ENCODE results near the gene RXRA.

The RXRA gene

DNA sequence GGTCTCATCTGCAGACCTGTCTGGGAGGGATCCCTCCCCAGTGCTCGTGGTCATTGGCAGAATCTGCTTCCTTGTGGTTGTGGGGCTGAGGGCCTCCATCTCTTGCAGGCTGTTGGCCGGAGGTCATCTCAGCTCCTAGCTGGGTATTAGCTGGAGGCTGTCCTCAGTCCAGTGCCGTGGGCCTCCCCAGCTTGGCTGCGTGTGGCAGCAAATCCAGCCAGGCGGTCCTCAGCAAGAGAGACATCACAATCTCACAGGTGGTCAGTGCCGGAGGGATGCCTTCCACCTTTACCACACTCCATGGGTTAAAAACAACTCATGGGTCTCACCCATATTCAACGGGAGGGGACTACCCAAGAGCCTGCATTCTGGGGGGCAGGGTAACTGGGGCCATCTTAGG is 155.5 kb downstream of the RXRA start:
- Histone ChIP-seq H3K4me3 (ENCODE audit: low read depth in 1 of 2, low read length in 1 of 2) (no peak overlapping the region), H3K27me3 (no peaks in the 10 kb centered on the region), H3K36me3 (no peaks in the 10 kb centered on the region), H3K9me3 (no peaks in the 10 kb centered on the region), H3K27ac (no peak overlapping the region), H3K4me1 (ENCODE audit: control insufficient read depth in 1 of 2, insufficient read depth in 1 of 2, low read depth in 1 of 2, low read length in 1 of 2) (no peaks in the 10 kb centered on the region)
- TF ChIP-seq, protein P1, sequence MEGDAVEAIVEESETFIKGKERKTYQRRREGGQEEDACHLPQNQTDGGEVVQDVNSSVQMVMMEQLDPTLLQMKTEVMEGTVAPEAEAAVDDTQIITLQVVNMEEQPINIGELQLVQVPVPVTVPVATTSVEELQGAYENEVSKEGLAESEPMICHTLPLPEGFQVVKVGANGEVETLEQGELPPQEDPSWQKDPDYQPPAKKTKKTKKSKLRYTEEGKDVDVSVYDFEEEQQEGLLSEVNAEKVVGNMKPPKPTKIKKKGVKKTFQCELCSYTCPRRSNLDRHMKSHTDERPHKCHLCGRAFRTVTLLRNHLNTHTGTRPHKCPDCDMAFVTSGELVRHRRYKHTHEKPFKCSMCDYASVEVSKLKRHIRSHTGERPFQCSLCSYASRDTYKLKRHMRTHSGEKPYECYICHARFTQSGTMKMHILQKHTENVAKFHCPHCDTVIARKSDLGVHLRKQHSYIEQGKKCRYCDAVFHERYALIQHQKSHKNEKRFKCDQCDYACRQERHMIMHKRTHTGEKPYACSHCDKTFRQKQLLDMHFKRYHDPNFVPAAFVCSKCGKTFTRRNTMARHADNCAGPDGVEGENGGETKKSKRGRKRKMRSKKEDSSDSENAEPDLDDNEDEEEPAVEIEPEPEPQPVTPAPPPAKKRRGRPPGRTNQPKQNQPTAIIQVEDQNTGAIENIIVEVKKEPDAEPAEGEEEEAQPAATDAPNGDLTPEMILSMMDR (IDR thresholded peaks at IDR 0.05) = no peak

- H3K4me1 ChIP-seq (ENCODE audit: control insufficient read depth in 1 of 2, insufficient read depth in 1 of 2, low read depth in 1 of 2, low read length in 1 of 2) = no peaks in the 10 kb centered on the region
- H3K9me3 ChIP-seq = no peaks in the 10 kb centered on the region
- no peaks in the 10 kb centered on the region for H3K36me3 ChIP-seq
- TF ChIP-seq, protein P1 (IDR thresholded peaks at IDR 0.05) = no peak
- no peak overlapping the region for H3K4me3 ChIP-seq (ENCODE audit: low read depth in 1 of 2, low read length in 1 of 2)
- H3K27me3 ChIP-seq = no peaks in the 10 kb centered on the region
- H3K27ac ChIP-seq = no peak overlapping the region
Observed at GRCh38 chr9:134482226-134482625, 156.0 kb downstream of the RXRA start.

DNA sequence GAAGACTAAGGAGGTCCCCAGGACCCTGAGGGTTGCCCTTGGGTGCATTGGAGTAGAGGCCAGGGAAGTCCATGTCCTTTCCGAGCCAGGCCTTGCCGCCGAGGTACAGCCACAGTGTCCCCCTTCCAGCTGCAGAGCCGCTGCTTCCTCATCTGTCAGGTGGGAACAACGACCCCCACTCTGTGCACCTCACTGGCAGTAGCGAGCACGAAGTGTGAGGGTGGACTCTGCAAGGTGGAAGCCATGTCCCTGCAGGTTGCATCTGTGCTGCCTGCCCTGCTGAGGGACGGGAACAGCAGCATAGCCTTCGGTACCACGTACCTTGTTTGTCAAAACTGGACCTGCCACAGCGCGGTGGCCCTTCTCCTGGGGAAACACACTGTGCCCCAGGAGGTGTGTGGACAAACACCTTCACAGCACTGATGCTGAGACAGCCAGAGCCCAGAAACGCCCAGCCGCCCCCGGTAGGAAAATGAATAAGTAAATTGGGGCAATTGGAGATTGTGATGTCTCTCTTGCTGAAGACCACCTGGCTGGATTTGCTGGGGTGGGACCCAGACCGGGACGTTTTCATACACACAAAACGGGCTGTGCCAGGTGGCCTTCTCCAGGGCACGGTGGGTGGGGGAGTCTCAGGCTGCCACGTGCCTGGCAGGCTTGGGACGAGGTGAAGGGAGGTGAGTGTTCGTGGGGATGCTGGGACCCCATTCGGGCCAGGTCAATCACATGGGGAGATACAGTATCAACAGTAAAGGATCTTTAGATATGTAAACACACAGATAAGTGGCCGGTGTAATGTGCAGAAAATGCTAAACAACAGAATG is 157.3 kb downstream of the RXRA start:
- TF ChIP-seq, protein P1 (IDR thresholded peaks at IDR 0.05) = no peak

DNA sequence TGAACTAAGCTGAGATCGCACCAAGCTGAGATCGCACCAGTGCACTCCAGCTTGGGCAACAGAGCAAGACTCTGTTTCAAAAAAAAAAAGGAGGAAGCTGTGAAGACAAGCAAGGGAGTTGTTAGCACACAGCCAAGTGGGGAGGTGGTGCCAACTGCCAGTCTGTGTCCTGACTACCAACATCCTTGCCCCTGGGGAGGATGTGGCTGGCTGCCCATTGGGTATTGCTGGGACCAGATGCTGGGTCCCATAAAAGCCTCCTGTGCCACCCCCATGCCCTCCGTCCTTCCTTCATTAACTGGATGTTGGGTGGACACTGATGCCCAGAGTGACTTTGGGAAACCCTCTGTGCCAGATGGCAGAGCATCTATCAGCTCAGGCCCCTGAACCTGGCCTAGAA is 158.2 kb downstream of the RXRA start:
- H3K36me3 ChIP-seq = no peaks in the 10 kb centered on the region
- TF ChIP-seq, protein P1 (IDR thresholded peaks at IDR 0.05) = no peak

More for the DNA sequence above, 157.3 kb downstream of the RXRA start:
- H3K4me3 ChIP-seq (ENCODE audit: low read depth in 1 of 2, low read length in 1 of 2) = no peak overlapping the region
- H3K4me1 ChIP-seq (ENCODE audit: control insufficient read depth in 1 of 2, insufficient read depth in 1 of 2, low read depth in 1 of 2, low read length in 1 of 2) = no peaks in the 10 kb centered on the region
- H3K9me3 ChIP-seq = no peaks in the 10 kb centered on the region
- no peaks in the 10 kb centered on the region for H3K36me3 ChIP-seq
- no peaks in the 10 kb centered on the region for H3K27me3 ChIP-seq
- no peak overlapping the region for H3K27ac ChIP-seq

DNA sequence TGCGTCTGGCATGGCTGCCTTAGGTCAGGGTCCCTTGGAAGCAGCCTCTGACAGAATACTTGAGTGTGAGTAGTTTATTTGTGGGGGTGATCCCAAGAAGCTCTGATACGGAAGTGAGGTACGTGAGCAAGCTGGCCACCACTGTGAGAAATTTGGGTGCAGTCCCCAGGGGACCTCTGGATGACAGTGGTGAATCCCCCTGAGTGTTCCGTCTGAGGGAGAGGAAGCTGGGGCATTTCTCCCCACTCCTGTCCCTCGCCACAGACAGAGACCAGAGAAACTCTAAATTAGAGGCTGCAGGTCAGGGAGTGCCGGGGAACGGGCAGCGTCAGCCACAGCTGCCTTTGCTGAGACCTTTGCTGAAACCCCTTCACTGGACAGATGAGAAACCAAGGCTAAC is 159.4 kb downstream of the RXRA start:
- Histone ChIP-seq H3K4me3 (ENCODE audit: low read depth in 1 of 2, low read length in 1 of 2) (no peak overlapping the region), H3K4me1 (ENCODE audit: control insufficient read depth in 1 of 2, insufficient read depth in 1 of 2, low read depth in 1 of 2, low read length in 1 of 2) (no peaks in the 10 kb centered on the region), H3K9me3 (no peaks in the 10 kb centered on the region), H3K27ac (no peak overlapping the region), H3K36me3 (no peaks in the 10 kb centered on the region), H3K27me3 (peaks cover 7% of the 10 kb centered on the region)
- TF ChIP-seq, protein P1 (IDR thresholded peaks at IDR 0.05) = no peak

More for the DNA sequence above, 158.2 kb downstream of the RXRA start:
- Histone ChIP-seq H3K4me1 (ENCODE audit: control insufficient read depth in 1 of 2, insufficient read depth in 1 of 2, low read depth in 1 of 2, low read length in 1 of 2) (no peaks in the 10 kb centered on the region), H3K27me3 (peaks cover 5% of the 10 kb centered on the region), H3K4me3 (ENCODE audit: low read depth in 1 of 2, low read length in 1 of 2) (no peak overlapping the region), H3K9me3 (no peaks in the 10 kb centered on the region), H3K27ac (no peak overlapping the region)
